NK-92 (cell line): ENCODE results near the gene ITGBL1.

Experiments
- DNase-seq: peaks from one replicate; lab custom pipeline; 2025; ENCODE audit not compliant: unreplicated experiment; lab: John Stamatoyannopoulos, UW

Gene ITGBL1

DNA sequence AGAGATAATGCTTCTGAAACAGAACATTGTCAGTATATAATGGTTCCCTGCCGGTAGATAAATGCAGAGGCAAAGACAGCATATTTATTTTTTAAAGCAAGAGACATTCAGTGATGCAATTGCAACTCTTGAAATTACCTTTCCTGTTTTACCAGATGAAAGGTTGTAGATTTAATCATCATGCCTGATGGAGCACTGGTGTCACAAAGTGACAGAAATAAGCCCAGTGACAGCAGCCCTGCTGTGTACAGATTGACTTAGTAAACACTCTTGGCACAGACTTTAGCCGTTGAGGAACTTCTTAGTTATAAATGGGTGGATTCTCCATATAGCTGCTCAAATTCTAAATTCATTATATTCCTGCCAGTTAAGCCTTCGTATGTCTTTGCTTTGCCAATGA lies 172.5 kb downstream of the ITGBL1 start:
- DNase-seq = no peak

DNA sequence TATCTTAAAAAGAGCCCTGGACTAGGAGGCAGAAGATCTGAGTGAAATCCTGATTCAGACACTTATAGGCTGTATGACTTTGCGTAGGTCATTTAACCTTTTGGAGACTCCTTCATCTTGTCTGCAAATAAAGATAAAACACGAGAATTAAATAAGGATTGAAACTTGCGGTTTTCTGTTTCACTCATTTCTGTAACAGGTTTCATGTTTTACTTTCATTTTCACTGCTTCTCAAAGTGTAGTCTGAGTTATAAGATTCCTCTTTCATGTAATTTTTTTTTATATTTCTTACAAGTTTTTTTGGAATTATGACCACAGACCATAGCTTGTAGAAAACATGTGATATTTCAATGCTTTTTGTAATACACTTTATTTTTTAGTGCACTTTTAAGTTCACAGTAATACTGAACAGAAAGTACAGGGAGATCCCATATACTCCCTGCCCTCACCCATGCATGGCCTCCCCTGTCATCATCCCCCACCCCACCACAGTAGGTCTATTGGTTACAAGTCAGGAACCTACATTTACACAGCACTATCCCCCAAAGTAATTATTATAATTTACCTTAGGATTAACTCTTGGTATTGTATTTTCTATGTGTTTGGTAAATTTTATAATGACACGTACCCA lies 174.6 kb downstream of the ITGBL1 start:
- DNase-seq = no peak

DNA sequence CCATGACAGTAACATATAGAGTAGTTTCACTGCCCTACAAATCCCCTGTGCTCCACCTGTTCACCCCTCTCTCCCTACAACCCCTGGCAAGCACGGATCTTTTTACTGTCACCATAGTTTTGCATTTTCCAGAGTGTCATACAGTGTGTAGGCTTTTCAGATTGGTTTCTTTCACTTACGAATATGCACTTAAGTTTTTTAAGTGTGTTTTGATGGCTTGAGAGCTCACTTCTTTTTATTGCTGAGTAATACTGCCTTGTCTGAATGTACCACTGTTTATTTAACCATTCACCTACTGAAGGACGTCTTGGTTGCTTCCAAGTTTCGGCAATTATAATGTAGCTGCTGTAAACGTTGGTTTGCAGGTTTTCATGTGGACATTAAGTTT lies 175.1 kb downstream of the ITGBL1 start:
- DNase-seq = no peak

DNA sequence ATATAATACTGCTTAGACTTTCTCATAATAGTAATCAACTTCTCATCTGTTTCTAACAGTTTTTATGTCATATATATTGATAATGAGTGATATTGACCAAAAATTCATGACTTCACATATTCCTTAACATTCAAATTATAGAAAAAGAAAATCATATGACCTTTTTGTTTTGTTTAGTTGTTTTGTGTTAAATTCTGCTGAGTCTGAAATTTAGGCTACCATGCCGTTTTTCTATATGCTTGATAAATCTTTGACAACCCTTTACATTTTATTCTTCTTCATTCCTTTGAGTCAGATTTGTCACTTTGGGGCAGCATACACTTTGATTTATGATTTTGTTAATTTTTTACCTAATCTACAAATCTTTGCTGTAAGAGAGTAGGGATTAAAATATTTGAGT lies 176.4 kb downstream of the ITGBL1 start:
- no peak for DNase-seq

DNA sequence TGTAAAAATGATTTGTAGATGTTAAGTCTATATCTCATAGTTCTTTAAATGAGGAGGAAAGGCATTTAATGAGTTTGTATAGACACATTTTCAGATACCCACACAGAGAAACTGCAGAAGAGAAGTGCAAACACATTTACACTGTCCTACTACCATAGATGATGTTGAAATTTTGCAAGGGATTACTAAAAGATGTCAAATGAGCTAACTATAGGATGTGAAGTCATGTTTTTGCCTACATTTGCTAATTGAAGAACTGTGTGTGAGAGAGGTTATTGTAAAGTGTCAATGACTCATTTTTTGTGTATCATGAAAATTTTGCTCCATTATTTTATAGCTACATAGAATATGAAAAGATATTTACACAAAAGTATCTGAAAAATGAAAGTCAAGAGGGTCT lies 178.9 kb downstream of the ITGBL1 start:
- no peak for DNase-seq

DNA sequence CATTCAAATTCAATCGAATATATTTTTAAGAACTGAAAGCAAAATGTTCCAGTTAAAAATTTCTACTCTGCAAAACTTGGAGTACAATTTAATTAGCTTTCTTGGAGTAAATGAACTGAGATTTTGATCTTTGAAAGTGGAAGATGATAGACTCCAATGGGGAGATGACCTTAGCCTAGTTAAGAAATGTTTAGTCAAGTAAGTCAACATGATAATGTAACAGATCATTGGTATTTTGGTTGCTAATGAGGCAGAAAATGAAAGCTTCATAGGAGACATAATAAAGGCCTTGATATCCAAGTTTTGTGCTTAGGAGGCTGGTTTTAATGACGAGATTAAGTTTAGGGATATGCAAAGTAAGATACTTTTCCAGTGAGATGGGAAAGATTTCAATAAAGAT lies 181.7 kb downstream of the ITGBL1 start:
- no peak for DNase-seq

DNA sequence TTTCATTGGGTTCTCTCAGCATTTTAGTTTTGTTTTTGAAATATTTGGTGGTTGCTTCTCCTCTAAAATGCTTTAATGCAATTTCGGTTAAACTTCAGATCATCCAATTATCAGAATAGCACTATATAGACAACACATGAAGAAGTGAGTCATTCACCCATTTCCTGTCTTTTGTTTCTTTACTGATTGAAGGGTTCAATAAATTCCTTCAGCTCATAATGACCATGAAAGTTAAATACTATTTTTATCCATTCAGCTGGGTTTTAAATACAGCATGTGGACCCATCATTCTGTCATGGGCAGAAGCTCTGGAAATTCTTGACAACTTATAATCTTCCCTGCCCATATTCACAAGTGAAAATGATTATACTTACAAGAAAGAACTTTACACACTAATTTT lies 187.2 kb downstream of the ITGBL1 start:
- no peak for DNase-seq

DNA sequence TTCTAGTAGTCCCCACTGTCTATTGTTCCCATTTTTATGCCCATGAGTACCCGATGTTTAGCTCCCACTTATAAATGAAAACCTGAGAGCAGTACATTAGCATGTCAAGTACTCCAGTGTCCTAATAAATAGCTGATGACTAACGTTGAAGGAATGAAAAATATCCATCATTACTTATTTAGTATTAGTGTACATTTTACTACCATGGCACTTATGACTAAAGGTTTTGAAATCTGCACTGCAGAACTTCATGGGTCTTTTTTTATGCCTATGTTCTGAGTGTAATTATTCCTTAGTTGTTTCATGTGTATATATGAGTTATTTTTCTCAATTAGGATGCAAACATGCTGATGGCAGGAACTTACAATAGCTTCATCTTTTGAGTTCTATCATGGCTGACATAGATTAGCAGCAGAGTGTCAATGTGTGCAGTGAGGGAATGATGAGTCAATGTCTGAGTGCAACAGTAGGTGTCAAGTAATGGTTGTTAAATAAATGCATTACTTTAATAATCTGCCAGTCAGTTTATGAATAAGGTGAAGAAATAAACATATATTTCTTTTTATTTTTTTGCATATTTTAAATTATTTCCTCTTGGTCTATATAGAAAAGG lies 188.4 kb downstream of the ITGBL1 start:
- no peak for DNase-seq

DNA sequence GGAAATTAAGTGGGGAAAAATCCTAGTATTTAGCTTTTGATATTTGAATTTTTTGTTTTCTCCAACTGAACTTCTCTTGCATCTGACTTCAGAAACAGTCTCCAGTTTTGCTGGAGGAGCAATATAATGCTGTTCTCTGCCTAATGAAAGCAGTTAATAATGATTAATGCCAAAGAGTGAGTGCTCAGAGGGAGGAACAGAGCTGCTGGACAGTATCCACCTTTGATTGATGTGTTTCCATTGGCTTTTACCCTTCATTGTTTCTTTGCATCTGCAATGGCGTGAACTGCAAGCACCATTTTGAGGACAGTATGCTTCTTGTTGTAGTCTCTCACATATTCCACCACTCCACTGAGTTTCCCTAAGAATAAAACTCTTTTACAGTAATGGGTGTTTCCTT lies 193.4 kb downstream of the ITGBL1 start:
- DNase-seq = no peak

DNA sequence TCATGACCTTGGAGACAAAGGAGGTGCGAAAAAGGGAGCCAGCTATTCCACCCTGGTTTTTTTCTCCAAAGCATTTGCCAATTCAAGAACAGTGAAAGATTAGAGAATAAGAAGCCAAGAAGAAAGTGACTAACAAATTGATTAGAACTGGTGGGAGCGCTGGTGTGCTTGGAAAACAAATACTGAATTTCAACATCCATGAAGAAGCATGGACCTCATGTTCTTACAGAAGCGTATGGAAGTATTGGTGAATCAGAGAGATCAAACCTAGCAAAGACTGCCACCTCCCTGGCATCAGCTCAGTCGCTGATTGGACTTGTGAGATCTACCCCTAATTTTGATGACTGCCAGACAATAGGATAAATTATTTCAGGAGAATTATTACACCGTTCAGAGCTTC lies 195.3 kb downstream of the ITGBL1 start:
- DNase-seq = no peak

DNA sequence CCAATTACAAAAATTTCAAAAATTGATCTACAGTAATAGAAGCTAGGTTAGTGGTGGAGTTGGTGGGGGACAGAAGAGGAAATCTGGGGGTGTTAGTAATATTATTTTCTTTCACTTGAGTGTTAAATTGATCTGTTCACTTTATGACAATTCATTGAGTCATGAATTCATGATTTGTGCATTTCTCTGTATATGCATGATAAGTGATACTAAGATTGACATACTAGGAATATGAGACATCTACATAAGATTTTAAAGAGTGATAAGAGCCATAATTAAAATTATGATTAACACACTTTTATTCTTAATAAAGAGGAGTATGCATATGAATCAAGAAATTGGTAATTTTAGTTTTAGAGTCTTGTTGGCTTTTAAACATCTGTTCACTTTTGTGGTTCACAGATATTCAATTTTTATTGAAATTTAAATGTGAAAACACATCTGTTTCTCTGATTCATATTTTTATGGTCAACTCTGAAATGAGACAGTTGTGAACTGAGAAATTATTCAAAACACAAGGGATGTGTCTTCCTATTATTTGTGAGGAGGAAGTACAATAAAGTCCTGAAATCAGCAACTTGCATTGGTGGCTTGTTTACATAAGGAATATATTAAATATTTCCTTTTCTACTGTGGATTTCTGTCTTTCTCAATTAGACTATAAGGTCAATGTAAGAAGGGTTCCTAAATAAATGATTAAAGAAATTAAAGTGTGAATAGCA lies 196.5 kb downstream of the ITGBL1 start:
- no peak for DNase-seq

DNA sequence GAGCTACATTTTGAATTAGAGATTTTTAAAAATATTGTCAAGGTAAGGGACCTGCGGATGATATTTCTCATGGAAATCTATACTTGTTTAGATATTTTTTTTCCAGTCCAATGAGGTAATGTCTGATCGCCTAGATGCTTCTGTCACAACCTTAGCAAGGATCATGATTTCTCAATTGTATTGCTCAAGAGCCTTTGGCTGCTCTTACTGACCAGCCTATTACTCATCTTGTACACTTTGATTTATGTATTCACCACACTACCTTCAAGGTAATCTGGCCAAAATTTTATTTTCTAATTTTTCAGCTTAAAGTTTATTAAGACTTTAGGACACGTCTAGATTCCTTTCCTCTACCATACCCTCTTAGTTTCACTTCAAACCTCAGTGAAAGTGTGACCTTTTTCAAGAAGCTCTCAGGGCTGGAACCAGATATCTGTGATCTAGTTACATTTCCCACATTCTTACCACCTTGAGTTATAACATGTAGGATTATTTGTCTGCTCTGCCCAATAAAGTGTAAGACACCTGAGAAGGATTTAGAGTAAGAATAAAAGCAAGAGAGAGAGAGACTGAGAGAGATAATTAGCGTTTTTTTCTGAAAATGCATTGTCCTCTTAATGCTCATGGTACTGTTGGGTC lies 197.1 kb downstream of the ITGBL1 start:
- DNase-seq = no peak

DNA sequence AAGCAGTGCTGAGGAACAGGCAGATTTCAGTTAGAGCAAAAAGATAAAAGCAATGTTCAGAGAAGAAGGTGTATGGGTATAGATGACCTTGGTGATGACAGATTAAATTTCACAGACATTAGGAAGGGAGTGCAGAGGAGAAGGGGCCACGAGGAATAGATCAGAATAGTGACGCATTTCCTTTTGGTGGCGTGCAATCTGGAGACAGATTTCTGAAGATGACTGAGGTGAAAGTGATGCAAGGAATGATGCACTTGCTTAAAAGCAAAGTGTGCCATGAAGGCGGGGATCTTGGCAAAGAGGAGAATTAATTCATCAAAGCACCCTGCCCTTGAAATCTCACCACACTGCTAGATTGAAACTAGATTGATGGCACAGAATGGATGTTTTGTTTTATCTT lies 202.4 kb downstream of the ITGBL1 start:
- no peak for DNase-seq

DNA sequence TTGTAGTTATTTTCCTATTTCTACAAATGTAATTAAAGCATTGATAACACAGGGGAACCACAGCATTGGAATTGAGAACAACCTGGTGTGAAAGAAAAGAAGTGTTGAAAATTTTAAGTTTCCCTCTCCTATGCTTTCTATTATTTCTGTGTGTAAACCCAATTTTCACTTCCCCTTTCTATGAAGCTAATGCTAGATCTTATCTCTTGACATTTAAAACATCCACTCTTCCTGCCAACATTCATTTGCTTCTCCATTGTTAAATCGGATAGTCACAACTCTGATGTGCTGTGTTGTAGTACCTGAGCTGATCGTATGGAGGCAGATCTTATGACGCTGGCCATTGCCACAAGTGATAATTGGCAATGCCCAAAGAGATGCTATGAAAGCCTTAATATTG lies 203.0 kb downstream of the ITGBL1 start:
- DNase-seq = no peak

DNA sequence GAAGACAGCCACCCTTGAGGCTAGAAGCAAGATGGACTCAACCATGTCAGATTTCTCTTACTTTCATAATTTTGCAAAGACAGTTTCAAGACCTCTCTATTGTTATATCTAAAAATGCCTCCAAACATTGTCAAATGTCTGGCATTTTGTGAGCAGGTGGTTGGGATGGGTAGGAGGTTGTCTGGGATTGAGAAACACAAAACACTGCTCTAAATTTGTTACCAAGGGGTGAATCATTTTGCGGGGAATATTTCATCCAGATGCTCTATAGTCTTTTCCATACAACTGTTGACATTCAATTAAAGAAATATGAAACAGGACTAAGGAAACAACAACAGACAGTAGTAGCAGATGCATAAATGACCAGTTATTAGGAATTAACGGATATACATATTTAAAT lies 208.2 kb downstream of the ITGBL1 start:
- no peak for DNase-seq

DNA sequence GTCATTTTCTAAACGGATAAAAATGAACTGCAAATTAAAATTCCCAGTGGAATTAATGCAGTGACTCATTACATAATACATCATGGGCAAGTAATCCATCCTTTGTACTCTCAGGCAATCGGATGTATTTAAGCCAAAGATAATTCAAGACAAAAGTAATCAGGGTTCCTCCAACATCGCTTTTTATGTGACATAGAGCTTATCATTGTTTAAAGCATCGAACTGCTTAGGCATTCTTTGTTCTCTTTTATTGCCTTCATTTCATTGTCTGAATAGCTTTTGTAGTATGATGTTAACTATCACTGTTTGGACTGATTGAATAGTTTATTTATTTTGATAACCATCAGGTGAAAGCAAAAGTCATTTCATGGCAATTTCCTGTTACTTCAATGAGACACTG lies 209.4 kb downstream of the ITGBL1 start:
- no peak for DNase-seq

DNA sequence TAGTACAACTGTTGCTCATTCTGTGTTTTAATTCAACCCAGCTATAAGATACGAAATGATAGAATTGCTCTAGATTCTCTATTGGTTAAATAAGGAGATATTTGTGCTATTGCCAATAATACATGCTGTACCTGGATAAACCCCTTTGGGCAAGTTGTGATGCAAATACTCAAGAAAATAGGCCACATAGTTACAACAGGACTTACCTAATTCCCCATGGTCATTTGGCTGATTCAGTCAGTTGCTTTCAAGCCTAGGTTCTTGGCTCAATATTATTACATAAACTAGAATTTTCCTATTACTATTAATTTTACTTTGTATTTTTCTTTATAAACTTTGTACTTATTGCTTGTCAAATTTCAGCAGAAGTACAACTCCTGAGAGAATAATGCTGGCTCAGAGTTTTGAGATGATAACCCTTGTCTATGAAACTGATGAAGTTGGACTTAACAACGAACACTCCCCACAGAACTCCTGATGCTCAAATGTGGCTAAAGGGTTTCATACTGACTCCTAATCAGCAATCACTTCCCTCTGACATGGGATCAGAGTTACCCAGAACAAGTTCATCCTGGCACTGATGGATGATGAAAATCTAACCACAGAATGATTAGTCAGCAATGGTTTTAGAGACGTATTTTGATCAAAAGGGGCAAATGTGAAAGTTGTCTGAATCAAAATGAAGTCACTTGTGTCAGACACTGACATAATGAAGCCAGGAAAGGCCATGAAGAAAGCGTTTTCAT lies 221.1 kb downstream of the ITGBL1 start:
- no peak for DNase-seq

DNA sequence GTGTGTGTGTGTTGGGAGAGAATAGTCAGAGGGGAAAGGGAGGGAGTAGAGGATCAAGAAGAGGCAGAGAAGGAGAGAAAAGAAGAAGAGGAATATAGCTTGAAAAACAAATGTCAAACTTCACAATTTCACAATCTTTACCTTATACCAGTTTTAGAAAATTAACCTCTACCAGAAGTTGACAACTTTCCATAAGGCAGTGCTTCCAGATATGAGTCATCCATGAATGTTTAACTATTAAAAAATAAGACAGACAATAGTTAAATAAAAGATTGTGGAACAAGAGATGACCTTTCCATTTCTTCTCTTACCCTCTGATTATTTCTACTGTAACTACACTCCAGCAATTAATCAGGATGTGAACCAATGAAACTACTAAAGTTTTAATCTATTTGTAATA lies 229.4 kb downstream of the ITGBL1 start:
- no peak for DNase-seq

DNA sequence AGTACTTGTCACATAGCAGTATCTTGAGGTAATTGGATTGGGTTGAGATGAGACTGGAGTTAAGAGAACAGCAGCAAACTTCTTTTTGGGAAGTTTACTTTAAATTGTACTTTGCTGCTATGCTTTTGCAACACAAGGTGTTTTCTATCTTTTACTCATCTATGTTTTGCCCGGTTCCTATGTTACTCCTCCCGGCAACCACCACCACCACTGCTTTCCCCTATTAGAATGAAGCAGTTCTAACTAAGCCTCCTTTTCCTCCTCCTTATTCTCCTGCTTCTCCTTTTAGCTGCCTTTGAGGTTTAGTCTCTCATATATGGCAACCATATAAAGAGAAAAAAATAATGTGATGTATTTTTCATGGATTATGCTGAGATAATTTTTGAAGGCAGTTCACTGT lies 233.5 kb downstream of the ITGBL1 start:
- DNase-seq = no peak

DNA sequence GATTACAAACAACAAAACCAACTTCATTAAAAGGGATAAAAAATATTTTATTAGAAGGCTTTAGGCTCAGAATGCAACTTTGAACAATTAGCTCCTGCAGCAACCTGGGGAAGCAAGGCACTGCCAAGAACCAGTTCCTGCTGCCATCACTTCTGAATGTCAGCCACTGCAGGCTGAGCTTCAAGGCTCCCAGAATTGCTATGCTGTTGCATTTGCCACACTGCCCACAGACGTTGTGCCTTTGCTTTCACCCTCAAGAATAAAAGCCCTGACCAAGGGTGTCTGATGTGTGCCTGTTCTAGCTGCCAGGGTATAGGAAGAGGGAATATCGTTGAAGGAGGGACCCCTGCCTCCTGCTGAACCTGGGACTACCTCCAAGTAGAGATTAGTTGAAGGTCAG lies 238.4 kb downstream of the ITGBL1 start:
- DNase-seq = no peak

DNA sequence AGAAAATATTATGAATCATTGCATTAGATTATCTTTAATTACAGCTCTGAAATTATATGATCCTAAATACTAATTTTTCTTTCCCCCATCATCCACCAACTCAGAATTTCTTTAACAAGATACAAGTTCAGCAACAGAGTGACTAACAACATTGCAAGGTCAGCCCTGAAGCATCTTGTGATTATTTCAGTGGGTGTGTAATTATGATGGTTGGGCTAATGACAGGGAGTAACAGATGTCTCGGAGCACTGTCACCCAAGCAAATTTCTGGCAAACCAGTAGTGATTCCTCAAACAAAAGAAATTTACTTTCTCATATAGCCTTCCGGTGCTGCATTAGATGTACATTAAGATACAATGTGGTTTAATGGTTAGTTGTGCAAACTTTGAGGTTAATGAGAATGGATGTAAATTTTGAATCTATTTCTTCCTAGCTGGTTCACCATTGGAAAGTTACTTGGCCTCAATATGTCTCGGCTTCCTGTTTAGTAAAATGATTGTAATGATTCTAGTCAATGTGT lies 238.9 kb downstream of the ITGBL1 start:
- no peak for DNase-seq
